Measurements from ENCODE around the gene NKTR.

Gene NKTR

GRCh38 chr3:42663581-42664437 lies 63.3 kb downstream of the NKTR start (continued):
- TF ChIP-seq ZNF280D (tag by site-specific recombination; IDR thresholded peaks at IDR 0.05): no peak
- no peak for TF ChIP-seq ZNF404 (tag by site-specific recombination; IDR thresholded peaks at IDR 0.05)

GRCh38 chr3:42664438-42664803 lies 63.9 kb downstream of the NKTR start:
- H3K9me3 ChIP-seq (ENCODE audit: control insufficient read depth, insufficient read depth, low read depth, low read length): no peaks in the 10 kb centered on the region
- H3K27ac ChIP-seq (ENCODE audit: extremely low read depth, low read depth, low read length): no peak overlapping the region
- no peak for TF ChIP-seq ZNF768 (tag by site-specific recombination; IDR thresholded peaks at IDR 0.05)
- no peak for TF ChIP-seq ZNF629 (tag by site-specific recombination; IDR thresholded peaks at IDR 0.05)
- no peak for TF ChIP-seq ZNF148 (tag by site-specific recombination; IDR thresholded peaks at IDR 0.05; ENCODE audit: borderline replicate concordance)
- TF ChIP-seq ZNF24 (tag by site-specific recombination; IDR thresholded peaks at IDR 0.05): no peak
- no peak for TF ChIP-seq ZNF530 (tag by site-specific recombination; IDR thresholded peaks at IDR 0.05; ENCODE audit: low read depth)
- TF ChIP-seq ZBTB11 (tag by site-specific recombination; conservative IDR thresholded peaks at IDR 0.05; ENCODE audit: low read depth): no peak
- TF ChIP-seq ZNF366 (tag by site-specific recombination; conservative IDR thresholded peaks at IDR 0.05): no peak
- TF ChIP-seq ZBTB20 (tag by site-specific recombination; IDR thresholded peaks at IDR 0.05): no peak
- TF ChIP-seq ZNF660 (tag by site-specific recombination; IDR thresholded peaks at IDR 0.05): no peak
- no peak for TF ChIP-seq ZNF747 (tag by site-specific recombination; IDR thresholded peaks at IDR 0.05)
- no peak for TF ChIP-seq ZNF274 (IDR thresholded peaks at IDR 0.05; ENCODE audit: low read length)
- TF ChIP-seq ZNF274 (tag by site-specific recombination; IDR thresholded peaks at IDR 0.05; ENCODE audit: borderline replicate concordance): no peak
- TF ChIP-seq ZNF639 (tag by site-specific recombination; IDR thresholded peaks at IDR 0.05): no peak
- TF ChIP-seq ZNF26 (tag by site-specific recombination; IDR thresholded peaks at IDR 0.05): no peak
- TF ChIP-seq ZSCAN30 (tag by site-specific recombination; IDR thresholded peaks at IDR 0.05): no peak
- no peak for TF ChIP-seq KLF17 (tag by site-specific recombination; IDR thresholded peaks at IDR 0.05)
- no peak for TF ChIP-seq WT1 (tag by site-specific recombination; IDR thresholded peaks at IDR 0.05)
- TF ChIP-seq ZNF610 (tag by site-specific recombination; IDR thresholded peaks at IDR 0.05; ENCODE audit: borderline replicate concordance): no peak
- TF ChIP-seq ZNF560 (tag by site-specific recombination; IDR thresholded peaks at IDR 0.05; ENCODE audit: borderline replicate concordance): no peak
- no peak for TF ChIP-seq ZNF23 (tag by site-specific recombination; IDR thresholded peaks at IDR 0.05; ENCODE audit: borderline replicate concordance)
- POLR2A ChIA-PET: no interaction called here
- peaks cover 0 to 37% of the 10 kb centered on the region in 2 experiments; a peak in 1 of 3 replicates for H3K36me3 ChIP-seq (ENCODE audit: control insufficient read depth in 2 of 2, insufficient read depth in 1 of 2, low read length in 2 of 2)
- CTCF ChIA-PET: interaction anchor here (0.6 kb wide), 1 partner anchor 22 kb away, joined by 5 read pairs; no protein-coding TSS in a partner anchor
- no peak overlapping the region for H3K4me3 ChIP-seq (ENCODE audit: low read depth, low read length)
- H3K4me1 ChIP-seq (ENCODE audit: control insufficient read depth, insufficient read depth, low read length): no peaks in the 10 kb centered on the region
